ENCODE results near the gene ZNF608. TPM values are rescaled to one million over a fixed set of nuclear protein-coding genes. Genes with fewer than 3 reads are reported as not detected.

ZNF608 gene
- total and polyA plus RNA-seq, 3 donors from 2014 or later: 28.7 to 42.4 (median 42.1) TPM

GRCh38 chr5:124718380-124718789 lies 28.1 kb downstream of the ZNF608 start:
- H3K4me1 ChIP-seq: no peaks in the 10 kb centered on the region
- DNase-seq: no peak
- no peaks in the 10 kb centered on the region for H3K36me3 ChIP-seq (ENCODE audit: low read depth, missing control alignments)
- WGBS, 2 donors: 72 to 75% methylated on average over 2 of the region's 2 CpGs
- intact Hi-C loops (cut with DNase I; ENCODE audit: low total_unique reads): no loop called here
- no peak overlapping the region for H3K4me3 ChIP-seq
- TF ChIP-seq CTCF (IDR thresholded peaks at IDR 0.05): no peak
- no peak for TF ChIP-seq POLR2A (IDR thresholded peaks at IDR 0.05)
- H3K9me3 ChIP-seq: no peaks in the 10 kb centered on the region
- H3K27me3 ChIP-seq: no peaks in the 10 kb centered on the region
- no peak overlapping the region for H3K27ac ChIP-seq

GRCh38 chr5:124716169-124716568 lies 30.3 kb downstream of the ZNF608 start:
- Histone ChIP-seq H3K36me3 (ENCODE audit: low read depth, missing control alignments) (no peaks in the 10 kb centered on the region), H3K4me3 (no peak overlapping the region), H3K9me3 (no peaks in the 10 kb centered on the region), H3K27ac (no peak overlapping the region), H3K4me1 (no peaks in the 10 kb centered on the region), H3K27me3 (no peaks in the 10 kb centered on the region)
- TF ChIP-seq CTCF (IDR thresholded peaks at IDR 0.05): no peak
- TF ChIP-seq POLR2A (IDR thresholded peaks at IDR 0.05): no peak
- no peak for DNase-seq
- intact Hi-C loops (cut with DNase I; ENCODE audit: low total_unique reads): no loop called here
- 76 to 77% methylated on average over 1 of the region's 1 CpG for WGBS, 2 donors

GRCh38 chr5:124714910-124715309 lies 31.5 kb downstream of the ZNF608 start:
- Histone ChIP-seq H3K4me3 (no peak overlapping the region), H3K27ac (no peak overlapping the region), H3K27me3 (no peaks in the 10 kb centered on the region), H3K4me1 (no peaks in the 10 kb centered on the region), H3K36me3 (ENCODE audit: low read depth, missing control alignments) (no peaks in the 10 kb centered on the region), H3K9me3 (no peaks in the 10 kb centered on the region)
- TF ChIP-seq POLR2A (IDR thresholded peaks at IDR 0.05): no peak
- TF ChIP-seq CTCF (IDR thresholded peaks at IDR 0.05): no peak
- no peak for DNase-seq
- intact Hi-C loops (cut with DNase I; ENCODE audit: low total_unique reads): no loop called here

- WGBS, 2 donors: 77 to 82% methylated on average over 2 of the region's 2 CpGs
- no peak for DNase-seq
- Histone ChIP-seq H3K4me3 (no peak overlapping the region), H3K4me1 (no peaks in the 10 kb centered on the region), H3K36me3 (ENCODE audit: low read depth, missing control alignments) (no peaks in the 10 kb centered on the region), H3K27ac (no peak overlapping the region), H3K27me3 (no peaks in the 10 kb centered on the region), H3K9me3 (no peaks in the 10 kb centered on the region)
- intact Hi-C loops (cut with DNase I; ENCODE audit: low total_unique reads): no loop called here
- no peak for TF ChIP-seq CTCF (IDR thresholded peaks at IDR 0.05)
- no peak for TF ChIP-seq POLR2A (IDR thresholded peaks at IDR 0.05)
Observed at GRCh38 chr5:124713595-124713994, 32.8 kb downstream of the ZNF608 start.

- WGBS, 2 donors: 90 to 95% methylated on average over 2 of the region's 2 CpGs
- Histone ChIP-seq H3K9me3 (no peaks in the 10 kb centered on the region), H3K4me1 (no peaks in the 10 kb centered on the region), H3K27me3 (no peaks in the 10 kb centered on the region), H3K36me3 (ENCODE audit: low read depth, missing control alignments) (no peaks in the 10 kb centered on the region), H3K27ac (no peak overlapping the region), H3K4me3 (no peak overlapping the region)
- intact Hi-C loops (cut with DNase I; ENCODE audit: low total_unique reads): no loop called here
- no peak for TF ChIP-seq POLR2A (IDR thresholded peaks at IDR 0.05)
- no peak for TF ChIP-seq CTCF (IDR thresholded peaks at IDR 0.05)
- no peak for DNase-seq
Observed at GRCh38 chr5:124712731-124713305, 33.6 kb downstream of the ZNF608 start.

All from testis (tissue), 3 donors.